A673 (cell line): Measurements from ENCODE around the gene NRXN3. TPM values are rescaled to one million over a fixed set of nuclear protein-coding genes. Genes with fewer than 3 reads are reported as not detected.

Source experiments
- BruUV-seq: library from RNA; stranded (reverse); fragments of 400-500 nt; replicated peaks from 2 replicates; lab custom pipeline; 2021; lab: Mats Ljungman, UMichigan
- CTCF ChIA-PET: fragments of 300-600 bp; sonication (Branson Sonifier 250); formaldehyde crosslinking; loops from one replicate; lab custom pipeline; 2022; ENCODE audit warnings: antibody characterized with exemption; lab: Charles Lee
- POLR2A ChIA-PET: fragments of 300-600 bp; sonication (Branson Sonifier 250); formaldehyde crosslinking; loops from one replicate; lab custom pipeline; 2022; ENCODE audit warnings: antibody characterized with exemption; ENCODE audit not compliant: low non-redundant PET; lab: Charles Lee
- DNase-seq: peaks from one replicate; pipeline ENCODE4 v3.0.0-alpha.2; 2015; ENCODE audit warnings: low spot score
- H3K27ac ChIP-seq: fragments of 200-600 bp; sonication (generic); 2 replicates; pipeline ENCODE4 v1.5.1; 2016; ENCODE audit warnings: mixed run types, low read depth, mild to moderate bottlenecking, mixed read lengths, antibody characterized with exemption, low read length; ENCODE audit not compliant: poor library complexity, severe bottlenecking
- H3K27me3 ChIP-seq: fragments of 200-600 bp; sonication (generic); replicated peaks from 2 replicates; pipeline ENCODE4 v1.6.1; 2017; ENCODE audit warnings: mixed run types, low read depth, mild to moderate bottlenecking, mixed read lengths, antibody characterized with exemption, low read length; ENCODE audit not compliant: insufficient read depth, poor library complexity
- H3K36me3 ChIP-seq: fragments of 200-600 bp; sonication (generic); 2 replicates; pipeline ENCODE4 v1.6.1; 2016; ENCODE audit warnings: mixed run types, mild to moderate bottlenecking, mixed read lengths, antibody characterized with exemption, low read length; ENCODE audit not compliant: insufficient read depth, poor library complexity, severe bottlenecking
- H3K4me1 ChIP-seq: fragments of 200-600 bp; sonication (generic); 2 replicates; pipeline ENCODE4 v1.6.1; 2017; ENCODE audit warnings: mixed run types, mild to moderate bottlenecking, mixed read lengths, antibody characterized with exemption, low read length; ENCODE audit not compliant: insufficient read depth, poor library complexity, severe bottlenecking
- H3K4me3 ChIP-seq: fragments of 200-600 bp; sonication (generic); 2 replicates; pipeline ENCODE4 v1.5.1; 2016; ENCODE audit warnings: low read depth, mixed run types, mild to moderate bottlenecking, mixed read lengths, low read length; ENCODE audit not compliant: poor library complexity, severe bottlenecking
- H3K9me3 ChIP-seq: fragments of 200-600 bp; sonication (generic); 2 replicates; pipeline ENCODE4 v1.6.1; 2016; ENCODE audit warnings: mixed run types, low read depth, mild to moderate bottlenecking, mixed read lengths, antibody characterized with exemption, low read length; ENCODE audit not compliant: poor library complexity, severe bottlenecking
- EZH2 ChIP-seq: fragments of 200-600 bp; sonication (generic); IDR thresholded peaks from 2 replicates; pipeline ENCODE4 v1.6.1; 2017; ENCODE audit warnings: borderline replicate concordance, low read depth, mild to moderate bottlenecking, mixed read lengths, antibody characterized with exemption, low read length; ENCODE audit not compliant: poor library complexity, severe bottlenecking
- intact Hi-C: fragments of 100-400 bp; cut with micrococcal nuclease; formaldehyde crosslinking; loops from one replicate; pipeline ENCODE4 v1.10.0; 2022; ENCODE audit not compliant: unreplicated experiment
- total RNA-seq: library from RNA; stranded (reverse); gene quantifications from 2 replicates; pipeline ENCODE4 v1.2.3, GENCODE V29; 2021
- TF ChIP-seq, protein P1 (sequence below): fragments of 300-800, 200-600 bp; sonication (generic); conservative IDR thresholded peaks from 2 replicates; pipeline ENCODE4 v1.5.1; 2017; ENCODE audit warnings: low read depth, mild to moderate bottlenecking, antibody characterized with exemption, low read length, moderate library complexity, mixed read lengths

The NRXN3 gene
- total RNA-seq, 1 experiment from 2014 or later = 0.21 TPM

DNA sequence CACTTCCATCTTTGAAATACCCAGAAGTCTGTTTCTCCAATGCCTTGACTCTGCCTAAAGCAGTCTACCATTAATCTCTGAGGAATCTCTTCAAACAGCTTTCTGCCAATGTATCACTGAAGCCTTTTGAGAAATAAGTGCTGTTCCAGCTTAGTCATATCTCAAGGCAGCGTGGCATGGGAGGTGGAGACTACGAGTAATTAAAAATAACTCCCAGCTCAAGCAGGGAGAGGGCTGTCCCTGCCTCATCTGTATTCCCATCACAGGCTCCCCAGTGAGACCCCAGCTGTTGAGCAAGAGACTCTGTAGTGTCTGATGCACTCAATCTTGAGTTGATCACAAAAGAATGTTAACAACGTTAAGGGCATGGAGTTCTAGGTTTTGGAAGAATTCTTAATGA is 1340.5 kb downstream of the NRXN3 start:
- H3K4me1 ChIP-seq = no peaks in the 10 kb centered on the region
- ChIA-PET POLR2A (no interaction called here), CTCF (no interaction called here)
- H3K27ac ChIP-seq = no peak overlapping the region
- H3K9me3 ChIP-seq = no peaks in the 10 kb centered on the region
- H3K36me3 ChIP-seq = no peaks in the 10 kb centered on the region
- DNase-seq = peak; percentile 66
- BruUV-seq = no TSS peak
- no peak overlapping the region for H3K4me3 ChIP-seq
- H3K27me3 ChIP-seq = no peaks in the 10 kb centered on the region
- intact Hi-C loops = no loop called here
- TF ChIP-seq, protein P1, sequence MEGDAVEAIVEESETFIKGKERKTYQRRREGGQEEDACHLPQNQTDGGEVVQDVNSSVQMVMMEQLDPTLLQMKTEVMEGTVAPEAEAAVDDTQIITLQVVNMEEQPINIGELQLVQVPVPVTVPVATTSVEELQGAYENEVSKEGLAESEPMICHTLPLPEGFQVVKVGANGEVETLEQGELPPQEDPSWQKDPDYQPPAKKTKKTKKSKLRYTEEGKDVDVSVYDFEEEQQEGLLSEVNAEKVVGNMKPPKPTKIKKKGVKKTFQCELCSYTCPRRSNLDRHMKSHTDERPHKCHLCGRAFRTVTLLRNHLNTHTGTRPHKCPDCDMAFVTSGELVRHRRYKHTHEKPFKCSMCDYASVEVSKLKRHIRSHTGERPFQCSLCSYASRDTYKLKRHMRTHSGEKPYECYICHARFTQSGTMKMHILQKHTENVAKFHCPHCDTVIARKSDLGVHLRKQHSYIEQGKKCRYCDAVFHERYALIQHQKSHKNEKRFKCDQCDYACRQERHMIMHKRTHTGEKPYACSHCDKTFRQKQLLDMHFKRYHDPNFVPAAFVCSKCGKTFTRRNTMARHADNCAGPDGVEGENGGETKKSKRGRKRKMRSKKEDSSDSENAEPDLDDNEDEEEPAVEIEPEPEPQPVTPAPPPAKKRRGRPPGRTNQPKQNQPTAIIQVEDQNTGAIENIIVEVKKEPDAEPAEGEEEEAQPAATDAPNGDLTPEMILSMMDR = no peak
- TF ChIP-seq EZH2 = no peak

DNA sequence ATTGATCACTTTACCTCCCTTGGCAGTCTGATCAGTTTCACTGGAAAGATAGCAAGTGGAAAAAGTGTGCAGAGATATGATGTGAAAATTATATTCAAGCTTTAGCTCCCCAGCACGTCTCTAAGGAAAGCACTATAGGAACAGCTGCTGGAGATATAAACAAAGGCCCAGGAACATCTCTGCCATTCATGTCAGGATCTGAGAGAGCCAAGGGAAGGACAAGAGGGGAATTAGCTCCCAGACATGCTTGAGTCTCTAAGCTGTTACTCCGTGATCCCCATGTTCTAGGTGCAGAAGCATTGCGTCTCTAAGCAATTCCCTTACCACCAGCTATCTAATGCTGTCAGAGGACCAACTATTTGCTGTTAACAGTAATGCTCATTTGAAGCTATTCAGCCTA is 1341.0 kb downstream of the NRXN3 start:
- no peaks in the 10 kb centered on the region for H3K9me3 ChIP-seq
- H3K27me3 ChIP-seq = no peaks in the 10 kb centered on the region
- ChIA-PET CTCF (no interaction called here), POLR2A (no interaction called here)
- no TSS peak for BruUV-seq
- H3K36me3 ChIP-seq = no peaks in the 10 kb centered on the region
- no peak overlapping the region for H3K27ac ChIP-seq
- DNase-seq = no peak
- H3K4me1 ChIP-seq = no peaks in the 10 kb centered on the region
- no peak overlapping the region for H3K4me3 ChIP-seq
- TF ChIP-seq, protein P1 = no peak
- TF ChIP-seq EZH2 = no peak
- intact Hi-C loops = no loop called here

DNA sequence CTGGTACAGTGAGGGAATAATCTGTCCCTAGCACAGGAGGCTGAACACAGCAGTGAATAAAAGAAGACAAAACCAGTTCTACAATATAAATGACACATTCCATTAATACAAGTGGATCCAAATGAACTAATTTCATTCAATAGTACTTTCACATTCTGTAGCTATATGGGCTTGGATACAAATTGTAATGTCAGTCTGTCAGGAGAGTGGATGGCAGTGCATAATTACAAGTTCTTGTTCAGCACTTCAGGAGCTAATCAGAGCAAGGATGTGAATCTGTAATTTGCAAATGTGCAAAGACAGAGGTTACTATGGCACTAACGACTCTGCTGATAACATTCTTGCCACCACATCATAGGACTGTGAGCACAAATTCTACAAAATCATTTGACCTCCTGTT is 1343.3 kb downstream of the NRXN3 start:
- ChIA-PET POLR2A (no interaction called here), CTCF (no interaction called here)
- Histone ChIP-seq H3K27me3 (no peaks in the 10 kb centered on the region), H3K9me3 (no peaks in the 10 kb centered on the region), H3K4me1 (no peaks in the 10 kb centered on the region), H3K27ac (no peak overlapping the region), H3K4me3 (no peak overlapping the region), H3K36me3 (no peaks in the 10 kb centered on the region)
- no TSS peak for BruUV-seq
- intact Hi-C loops = no loop called here
- TF ChIP-seq, protein P1 = no peak
- TF ChIP-seq EZH2 = no peak
- DNase-seq = no peak
